HepG2 (cell line): Measurements from ENCODE around the gene SCUBE1. TPM values are rescaled to one million over a fixed set of nuclear protein-coding genes. Genes with fewer than 3 reads are reported as not detected.

Experiments
- ATAC-seq: fragments of 200-7000 bp; cut with Tn5 transposase; 3 replicates; pipeline ENCODE4 v1.9.1; 2020; ENCODE audit warnings: mild to moderate bottlenecking, moderate library complexity
- BruUV-seq: library from RNA; stranded (reverse); fragments of 400-500 nt; replicated peaks from 2 replicates; lab custom pipeline; 2021; lab: Mats Ljungman, UMichigan
- CTCF ChIA-PET: fragments of 300-600 bp; formaldehyde crosslinking; extraction: SDS; loops from one replicate; lab custom pipeline; 2021; ENCODE audit warnings: low total read pairs, inconsistent platforms, low intra/inter-chr PET ratio; lab: Yijun Ruan, JAX
- POLR2A ChIA-PET: fragments of 350-600 bp; sonication (Branson Sonifier 250); formaldehyde crosslinking; loops from one replicate; lab custom pipeline; 2020; ENCODE audit warnings: antibody characterized with exemption, inconsistent platforms; lab: Yijun Ruan, JAX
- DNase-seq: peaks from one replicate; pipeline ENCODE4 v3.0.0-alpha.2; 2015; ENCODE audit warnings: low spot score
- FAIRE-seq: peaks from 3 replicates; lab custom pipeline; 2011; peaks lifted over from hg19 to GRCh38; lab: Jason Lieb, UNC
- H2AFZ ChIP-seq: one replicate; pipeline ENCODE4 v1.6.1; 2011; ENCODE audit warnings: low read length, inconsistent platforms
- H3K27ac ChIP-seq: fragments of 300-600 bp; 3 replicates; pipeline ENCODE4 v1.8.0; 2011; ENCODE audit warnings: mixed run types, mild to moderate bottlenecking, mixed read lengths, low read length, inconsistent platforms; ENCODE audit not compliant: insufficient read depth; ENCODE audit errors: extremely low read length
- H3K27me3 ChIP-seq, 2 experiments: fragments of 200-600 bp in 1 of 2; 2 replicates in 1 of 2; 3 replicates in 1 of 2; pipeline versions ENCODE4 v1.6.0 to v1.8.0; 2011; ENCODE audit warnings: low read length in 2 of 2, mild to moderate bottlenecking in 2 of 2, moderate library complexity in 2 of 2, inconsistent platforms in 1 of 2; ENCODE audit not compliant: insufficient read depth in 2 of 2, control insufficient read depth in 1 of 2
- H3K36me3 ChIP-seq, 2 experiments: fragments of 200-600 bp in 1 of 2; replicated peaks in 1 of 2; 2 replicates in 1 of 2; 3 replicates in 1 of 2; pipeline versions ENCODE4 v1.5.1 to v1.8.0; 2011; ENCODE audit warnings: low read length in 2 of 2, inconsistent platforms in 1 of 2; ENCODE audit not compliant: insufficient read depth in 2 of 2, control insufficient read depth in 1 of 2
- H3K4me1 ChIP-seq: 2 replicates; pipeline ENCODE4 v1.5.1; 2012; ENCODE audit warnings: low read length, inconsistent platforms; ENCODE audit not compliant: insufficient read depth
- H3K4me2 ChIP-seq: 2 replicates; pipeline ENCODE4 v1.6.0; 2011; ENCODE audit warnings: low read depth, low read length, inconsistent platforms
- H3K4me3 ChIP-seq, 3 experiments: fragments of 200-600 bp in 1 of 3; sonication (generic), shearing (Covaris generic) in 1 of 3; replicated peaks in 1 of 3; 2 replicates each; pipeline ENCODE4 v1.5.1; 2011 to 2016; ENCODE audit warnings: low read length in 3 of 3, inconsistent platforms in 2 of 3, low read depth in 2 of 3, mild to moderate bottlenecking in 2 of 3, control low read depth in 1 of 3, mixed read lengths in 1 of 3; ENCODE audit not compliant: insufficient read depth in 1 of 3
- H3K79me2 ChIP-seq: one replicate; pipeline ENCODE4 v1.6.1; 2011; ENCODE audit warnings: low read length, inconsistent platforms; ENCODE audit not compliant: insufficient read depth
- H3K9ac ChIP-seq: 2 replicates; pipeline ENCODE4 v1.6.0; 2011; ENCODE audit warnings: mild to moderate bottlenecking, low read depth, low read length, inconsistent platforms; ENCODE audit not compliant: insufficient read depth
- H3K9me3 ChIP-seq: 2 replicates; pipeline ENCODE4 v1.5.1; 2012; ENCODE audit warnings: mild to moderate bottlenecking, low read length
- H4K20me1 ChIP-seq: 2 replicates; pipeline ENCODE4 v1.6.0; 2011; ENCODE audit warnings: inconsistent platforms, mild to moderate bottlenecking, low read length, moderate library complexity; ENCODE audit not compliant: insufficient read depth
- ARID2 ChIP-seq: sonication (generic); formaldehyde crosslinking; IDR thresholded peaks from 2 replicates; pipeline ENCODE4 v1.8.1; 2022; ENCODE audit warnings: mild to moderate bottlenecking, missing genetic modification reagents, borderline replicate concordance
- EED ChIP-seq: sonication (generic); formaldehyde crosslinking; IDR thresholded peaks from 2 replicates; pipeline ENCODE4 v1.5.0; 2020; ENCODE audit warnings: mild to moderate bottlenecking, missing genetic modification reagents
- HIC2 ChIP-seq: sonication (generic); formaldehyde crosslinking; IDR thresholded peaks from 2 replicates; pipeline ENCODE4 v1.9.0; 2022; ENCODE audit warnings: low read depth, missing genetic modification reagents
- HMG20A ChIP-seq: IDR thresholded peaks from 2 replicates; pipeline ENCODE4 v1.6.1; 2016; ENCODE audit warnings: borderline replicate concordance
- HOMEZ ChIP-seq: IDR thresholded peaks from 2 replicates; pipeline ENCODE4 v1.6.1; 2016; ENCODE audit warnings: low read depth
- MAFF ChIP-seq: IDR thresholded peaks from 2 replicates; pipeline ENCODE4 v1.6.1; 2011; ENCODE audit warnings: low read depth, low read length, improper control_type of control experiment
- NCOA5 ChIP-seq: sonication (generic); formaldehyde crosslinking; IDR thresholded peaks from 2 replicates; pipeline ENCODE4 v1.4.0; 2020; ENCODE audit warnings: missing genetic modification reagents
- RFX5 ChIP-seq: IDR thresholded peaks from 2 replicates; pipeline ENCODE4 v1.6.1; 2011; ENCODE audit warnings: low read depth, low read length, improper control_type of control experiment
- SAP130 ChIP-seq: IDR thresholded peaks from 2 replicates; pipeline ENCODE4 v1.6.1; 2016; ENCODE audit warnings: low read depth
- TBX3 ChIP-seq: fragments of 450-650 bp; IDR thresholded peaks from 2 replicates; pipeline ENCODE4 v1.6.1; 2017; ENCODE audit warnings: antibody characterized with exemption, mild to moderate bottlenecking, inconsistent platforms, borderline replicate concordance
- ZKSCAN5 ChIP-seq: sonication (generic); formaldehyde crosslinking; IDR thresholded peaks from 2 replicates; pipeline ENCODE4 v1.5.1; 2020; ENCODE audit warnings: mild to moderate bottlenecking, missing genetic modification reagents
- ZNF331 ChIP-seq: sonication (generic); formaldehyde crosslinking; IDR thresholded peaks from 2 replicates; pipeline ENCODE4 v1.4.0; 2020; ENCODE audit warnings: missing genetic modification reagents
- WGBS: methylation state at CpG from one replicate; pipeline ENCODE4 v1.1.6; 2017; ENCODE audit warnings: low lambda C conversion rate; 5-methylcytosine and 5-hydroxymethylcytosine counted together
- in situ Hi-C: cut with HindIII; loops from 2 replicates; pipeline ENCODE4 v1.10.0; 2017; ENCODE audit warnings: low pct_unique_long_range_greater_than_20kb; ENCODE audit not compliant: extremely low pct_ligation_motif_present
- intact Hi-C: fragments of 100-400 bp; cut with micrococcal nuclease; formaldehyde crosslinking; loops from one replicate; pipeline ENCODE4 v1.10.0; 2022; ENCODE audit not compliant: unreplicated experiment
- polyA plus RNA-seq, 8 experiments: library from polyadenylated mRNA; depleted of rRNA in 3 of 8; stranded (reverse) in 7 of 8; unstranded in 1 of 8; fragments of >200 nt; fragmentation: Illumina TruSeq in 4 of 8; extraction: Trizol in 4 of 8; gene quantifications; 2 replicates each; pipeline versions ENCODE4 v1.2.1 to v1.2.3, GENCODE V29; 2011 to 2016; ENCODE audit warnings: low read depth in 4 of 8, missing spikeins in 1 of 8, mixed read lengths in 1 of 8; ENCODE audit not compliant: insufficient read depth in 1 of 8
- total RNA-seq, 5 experiments: library from RNA; depleted of rRNA; stranded (reverse); fragments of >200 nt; fragmentation: Illumina TruSeq; extraction: Trizol; gene quantifications; 2 replicates each; pipeline ENCODE4 v1.2.3, GENCODE V29; 2016; ENCODE audit warnings: low read depth in 1 of 5

SCUBE1 gene
- total and polyA plus RNA-seq, 2 of the 13 experiments (the other 11 are each of a cell fraction or from before 2014, with no cell fraction given): under 0.01 to 0.05 TPM

GRCh38 chr22:43308836-43309235, 34.3 kb downstream of the SCUBE1 start:
- TF ChIP-seq MAFF: no peak
- TF ChIP-seq EED: no peak
- TF ChIP-seq HIC2 (CRISPR knock-in tag): no peak
- TF ChIP-seq RFX5: no peak
- no peak for TF ChIP-seq ZKSCAN5 (CRISPR knock-in tag)
- no peak for TF ChIP-seq HMG20A (CRISPR knock-in tag)
- TF ChIP-seq TBX3: no peak
- no peak for TF ChIP-seq NCOA5
- TF ChIP-seq HOMEZ (CRISPR knock-in tag): no peak
- TF ChIP-seq ZNF331: no peak
- TF ChIP-seq ARID2: no peak
- TF ChIP-seq SAP130: no peak
- DNase-seq: no peak
- ATAC-seq: no peak
- H3K79me2 ChIP-seq: no peaks in the 10 kb centered on the region
- H3K4me2 ChIP-seq: no peak overlapping the region
- WGBS: 51% methylated on average over 7 of the region's 10 CpGs
- intact Hi-C loops: no loop called here
- no peaks in the 10 kb centered on the region for H3K36me3 ChIP-seq
- POLR2A ChIA-PET: no interaction called here
- in situ Hi-C loops: no loop called here
- H3K4me1 ChIP-seq: no peaks in the 10 kb centered on the region
- no peak for FAIRE-seq
- no peak overlapping the region for H3K9ac ChIP-seq
- H3K27me3 ChIP-seq: peaks cover 16 to 60% of the 10 kb centered on the region in 2 experiments; a peak in 4 of 5 replicates
- CTCF ChIA-PET: no interaction called here
- peaks cover 2% of the 10 kb centered on the region; the same call in 1 of the 2 replicates for H4K20me1 ChIP-seq
- no peaks in the 10 kb centered on the region for H3K9me3 ChIP-seq
- H3K27ac ChIP-seq: no peak overlapping the region
- H2AFZ ChIP-seq: no peak overlapping the region
- no TSS peak for BruUV-seq
- H3K4me3 ChIP-seq: no peak overlapping the region
